H9 (cell line): ENCODE results near the gene OR8B4. TPM values are rescaled to one million over a fixed set of nuclear protein-coding genes. Genes with fewer than 3 reads are reported as not detected.

ENCODE experiments used
- DNase-seq: peaks from one replicate; pipeline ENCODE4 v3.0.0-alpha.2; 2017
- H2AFZ ChIP-seq: one replicate; pipeline ENCODE4 v1.6.1; 2013; ENCODE audit warnings: mild to moderate bottlenecking, low read length, control low read depth, moderate library complexity
- H2AK5ac ChIP-seq: 2 replicates; pipeline ENCODE4 v1.6.1; 2013; ENCODE audit warnings: low read length, control low read depth, mixed read lengths; ENCODE audit not compliant: insufficient read length
- H2BK120ac ChIP-seq: one replicate; pipeline ENCODE4 v1.6.1; 2013; ENCODE audit warnings: low read depth, mild to moderate bottlenecking, low read length, control low read depth, inconsistent platforms; ENCODE audit not compliant: poor library complexity, severe bottlenecking
- H2BK12ac ChIP-seq: 2 replicates; pipeline ENCODE4 v1.6.1; 2013; ENCODE audit warnings: low read length, control low read depth, mixed read lengths, low read depth; ENCODE audit not compliant: insufficient read length
- H2BK15ac ChIP-seq: 2 replicates; pipeline ENCODE4 v1.6.1; 2013; ENCODE audit warnings: low read depth, low read length, control low read depth
- H2BK20ac ChIP-seq: one replicate; pipeline ENCODE4 v1.6.1; 2013; ENCODE audit warnings: low read depth, mild to moderate bottlenecking, low read length, control low read depth, inconsistent platforms; ENCODE audit not compliant: poor library complexity, severe bottlenecking
- H2BK5ac ChIP-seq: 2 replicates; pipeline ENCODE4 v1.6.1; 2013; ENCODE audit warnings: low read length, control low read depth, mixed read lengths; ENCODE audit not compliant: insufficient read length
- H3K14ac ChIP-seq: 2 replicates; pipeline ENCODE4 v1.6.1; 2013; ENCODE audit warnings: low read length, control low read depth; ENCODE audit not compliant: insufficient read depth
- H3K18ac ChIP-seq: 2 replicates; pipeline ENCODE4 v1.6.1; 2013; ENCODE audit warnings: low read depth, mild to moderate bottlenecking, mixed read lengths, low read length, control low read depth; ENCODE audit not compliant: insufficient read length
- H3K23ac ChIP-seq: 2 replicates; pipeline ENCODE4 v1.6.1; 2013; ENCODE audit warnings: low read length, control low read depth, mixed read lengths, low read depth; ENCODE audit not compliant: insufficient read length
- H3K23me2 ChIP-seq: 2 replicates; pipeline ENCODE4 v1.6.1; 2013; ENCODE audit warnings: low read depth, mild to moderate bottlenecking, mixed read lengths, low read length, control low read depth; ENCODE audit not compliant: insufficient read length, poor library complexity, severe bottlenecking
- H3K27ac ChIP-seq: 2 replicates; pipeline ENCODE4 v1.5.1; 2013; ENCODE audit warnings: low read length, control low read depth, mixed read lengths, low read depth; ENCODE audit not compliant: insufficient read length
- H3K27me3 ChIP-seq: 2 replicates; pipeline ENCODE4 v1.6.1; 2013; ENCODE audit warnings: low read length, control low read depth, inconsistent platforms; ENCODE audit not compliant: insufficient read depth
- H3K4ac ChIP-seq: 2 replicates; pipeline ENCODE4 v1.6.1; 2013; ENCODE audit warnings: low read depth, mild to moderate bottlenecking, control low read depth, inconsistent platforms, low read length, moderate library complexity
- H3K4me1 ChIP-seq: 2 replicates; pipeline ENCODE4 v1.6.1; 2013; ENCODE audit warnings: low read length, control low read depth, inconsistent platforms; ENCODE audit not compliant: insufficient read depth
- H3K4me2 ChIP-seq: 2 replicates; pipeline ENCODE4 v1.6.1; 2013; ENCODE audit warnings: low read length, control low read depth, mixed read lengths; ENCODE audit not compliant: insufficient read length, insufficient read depth
- H3K56ac ChIP-seq: 2 replicates; pipeline ENCODE4 v1.6.1; 2013; ENCODE audit warnings: low read depth, mild to moderate bottlenecking, mixed read lengths, low read length, control low read depth; ENCODE audit not compliant: insufficient read length
- H3K79me1 ChIP-seq: 2 replicates; pipeline ENCODE4 v1.6.1; 2013; ENCODE audit warnings: low read depth, mild to moderate bottlenecking, moderate library complexity, low read length, control low read depth, inconsistent platforms; ENCODE audit not compliant: insufficient read depth, poor library complexity, severe bottlenecking
- H3K79me2 ChIP-seq: 2 replicates; pipeline ENCODE4 v1.6.1; 2013; ENCODE audit warnings: low read length, control low read depth, inconsistent platforms; ENCODE audit not compliant: insufficient read depth
- H3K9ac ChIP-seq: 2 replicates; pipeline ENCODE4 v1.6.1; 2013; ENCODE audit warnings: low read length, control low read depth, mixed read lengths; ENCODE audit not compliant: insufficient read length; ENCODE audit errors: extremely low read depth
- H3K9me3 ChIP-seq: one replicate; pipeline ENCODE4 v1.6.1; 2013; ENCODE audit warnings: low read depth, low read length, inconsistent platforms; ENCODE audit not compliant: control insufficient read depth
- H3T11ph ChIP-seq: one replicate; pipeline ENCODE4 v1.6.1; 2013; ENCODE audit warnings: mild to moderate bottlenecking, low read length, control low read depth, inconsistent platforms
- H4K20me1 ChIP-seq: one replicate; pipeline ENCODE4 v1.6.1; 2013; ENCODE audit not compliant: control insufficient read depth, insufficient read length, insufficient read depth
- H4K5ac ChIP-seq: 2 replicates; pipeline ENCODE4 v1.6.1; 2013; ENCODE audit warnings: low read depth, mild to moderate bottlenecking, mixed read lengths, low read length, control low read depth; ENCODE audit not compliant: insufficient read length
- H4K8ac ChIP-seq: replicated peaks from 2 replicates; pipeline ENCODE4 v1.6.1; 2013; ENCODE audit warnings: low read length, control low read depth, mixed read lengths, low read depth; ENCODE audit not compliant: insufficient read length
- H4K91ac ChIP-seq: 2 replicates; pipeline ENCODE4 v1.6.1; 2013; ENCODE audit warnings: low read depth, mild to moderate bottlenecking, moderate library complexity, mixed read lengths, low read length, control low read depth; ENCODE audit not compliant: insufficient read length
- H3K27ac Mint-ChIP-seq, 3 experiments: 2 replicates in 2 of 3; 3 replicates in 1 of 3; pipeline ENCODE4 v1.8.0; 2020 to 2021; ENCODE audit warnings: mixed read lengths in 3 of 3, mild to moderate bottlenecking in 1 of 3, moderate library complexity in 1 of 3
- H3K27me3 Mint-ChIP-seq: 2 replicates; pipeline ENCODE4 v1.8.0; 2021; ENCODE audit warnings: low read depth, mild to moderate bottlenecking, moderate library complexity, mixed read lengths
- H3K36me3 Mint-ChIP-seq, 3 experiments: 2 replicates in 2 of 3; 3 replicates in 1 of 3; pipeline ENCODE4 v1.8.0; 2020 to 2021; ENCODE audit warnings: low read depth in 3 of 3, mixed read lengths in 3 of 3; ENCODE audit not compliant: insufficient read depth in 1 of 3
- H3K4me1 Mint-ChIP-seq, 2 experiments: 2 replicates each; pipeline ENCODE4 v1.8.0; 2020; ENCODE audit warnings: mixed read lengths in 2 of 2
- H3K4me3 Mint-ChIP-seq, 2 experiments: 2 replicates in 1 of 2; 3 replicates in 1 of 2; pipeline ENCODE4 v1.8.0; 2020 to 2021; ENCODE audit warnings: mild to moderate bottlenecking in 2 of 2, mixed read lengths in 2 of 2, moderate library complexity in 1 of 2
- H3K9me3 Mint-ChIP-seq, 2 experiments: 2 replicates in 1 of 2; 3 replicates in 1 of 2; pipeline ENCODE4 v1.8.0; 2020; ENCODE audit warnings: mild to moderate bottlenecking in 2 of 2, mixed read lengths in 2 of 2, moderate library complexity in 1 of 2
- CTCF ChIP-seq: fragments of 200-600 bp; sonication (generic); conservative IDR thresholded peaks from 3 replicates; pipeline ENCODE4 v1.8.0; 2021; ENCODE audit warnings: antibody characterized with exemption, mild to moderate bottlenecking
- WGBS: extraction: QIAGEN DNeasy Blood & Tissue Kit; methylation state at CpG from one replicate; pipeline ENCODE4 v1.1.7; 2013; ENCODE audit warnings: missing lambda C conversion rate, low lambda C conversion rate, mixed read lengths; ENCODE audit not compliant: insufficient read length; ENCODE audit errors: extremely low coverage; 5-methylcytosine and 5-hydroxymethylcytosine counted together
- total RNA-seq: library from RNA; stranded (reverse); gene quantifications from 2 replicates; pipeline ENCODE4 v1.2.1, GENCODE V29; 2021

The OR8B4 gene
- total RNA-seq, 1 experiment from 2014 or later: not detected

GRCh38 chr11:124441081-124441480 is 16.4 kb upstream of the OR8B4 start:
- H3K36me3 Mint-ChIP-seq: no peaks in the 10 kb centered on the region
- H2BK120ac ChIP-seq: no peak overlapping the region
- no peaks in the 10 kb centered on the region for H3K9me3 Mint-ChIP-seq
- no peak overlapping the region for H4K8ac ChIP-seq
- no peak overlapping the region for H2AK5ac ChIP-seq
- H4K20me1 ChIP-seq: no peaks in the 10 kb centered on the region
- H3K4me2 ChIP-seq: no peak overlapping the region
- H2BK15ac ChIP-seq: no peak overlapping the region
- H3K79me1 ChIP-seq: no peaks in the 10 kb centered on the region
- no peaks in the 10 kb centered on the region for H3K9me3 ChIP-seq
- no peak overlapping the region for H2BK20ac ChIP-seq
- no peak overlapping the region for H2BK5ac ChIP-seq
- H3K4me1 Mint-ChIP-seq: peaks cover 3 to 7% of the 10 kb centered on the region in 2 experiments; a peak in 3 of 4 replicates
- H3K18ac ChIP-seq: no peak overlapping the region
- no peaks in the 10 kb centered on the region for H3K4me1 ChIP-seq
- no peaks in the 10 kb centered on the region for H3K79me2 ChIP-seq
- no peak overlapping the region for H4K5ac ChIP-seq
- DNase-seq: no peak
- no peak overlapping the region for H3K9ac ChIP-seq
- WGBS: no CpG with 5 or more reads among the region's 5 CpGs
- H3K27ac Mint-ChIP-seq: no peak overlapping the region
- no peaks in the 10 kb centered on the region for H3K27me3 ChIP-seq
- TF ChIP-seq CTCF: no peak
- H3K4me3 Mint-ChIP-seq: no peak overlapping the region
- no peaks in the 10 kb centered on the region for H3K23me2 ChIP-seq
- no peak overlapping the region for H3K23ac ChIP-seq
- no peak overlapping the region for H3K27ac ChIP-seq
- H3T11ph ChIP-seq: no peak overlapping the region
- H2AFZ ChIP-seq: no peak overlapping the region
- H3K56ac ChIP-seq: no peak overlapping the region
- no peak overlapping the region for H2BK12ac ChIP-seq
- no peak overlapping the region for H3K4ac ChIP-seq
- peaks cover 4% of the 10 kb centered on the region for H3K27me3 Mint-ChIP-seq
- H3K14ac ChIP-seq: no peak overlapping the region
- H4K91ac ChIP-seq: no peak overlapping the region
